ENCODE measurements around the gene HYLS1.
"Not testable (repeated sequence)": the region's sequence is repeated elsewhere in the genome, so short reads cannot be mapped to it uniquely, and the experiment has no call there.

HYLS1 gene

GRCh38 chr11:125902927-125903710 lies 15.7 kb downstream of the HYLS1 start, which contains the start of gene PUS3:
PUS3 (minus strand) TSS chr11:125903206; CDS start chr11:125896284, 6,922 bp downstream.
- peak; percentile 79 to 80 (median 79) for DNase-seq (ENCODE audit: low read depth in 3 of 3)

GRCh38 chr11:125903711-125904659 lies 16.5 kb downstream of the HYLS1 start, which contains the start of gene DDX25:
DDX25 (plus strand) TSS chr11:125904508; CDS start chr11:125904518, 10 bp downstream.
- DNase-seq (ENCODE audit: low read depth in 3 of 3): no peak

GRCh38 chr11:125904678-125905077 lies 17.2 kb downstream of the HYLS1 start:
- no peak for DNase-seq (ENCODE audit: low read depth in 3 of 3)

GRCh38 chr11:125910226-125910849 lies 22.9 kb downstream of the HYLS1 start:
- DNase-seq (ENCODE audit: low read depth in 3 of 3): no peak

- DNase-seq (ENCODE audit: low read depth in 3 of 3): not testable (repeated sequence)
Measured at GRCh38 chr11:125914601-125915000, 27.1 kb downstream of the HYLS1 start.

- DNase-seq (ENCODE audit: low read depth in 3 of 3): no peak
Measured at GRCh38 chr11:125916683-125917347, 29.3 kb downstream of the HYLS1 start.

GRCh38 chr11:125918140-125918840 lies 30.8 kb downstream of the HYLS1 start:
- no peak for DNase-seq (ENCODE audit: low read depth in 3 of 3)

- no peak for DNase-seq (ENCODE audit: low read depth in 3 of 3)
Measured at GRCh38 chr11:125921042-125921441, 33.6 kb downstream of the HYLS1 start.

- DNase-seq (ENCODE audit: low read depth in 3 of 3): no peak
Measured at GRCh38 chr11:125922156-125922555, 34.7 kb downstream of the HYLS1 start.

- DNase-seq (ENCODE audit: low read depth in 3 of 3): peak in 2 of 3 donors; percentile 32 to 48
Measured at GRCh38 chr11:125923012-125923579, 35.6 kb downstream of the HYLS1 start.

- no peak for DNase-seq (ENCODE audit: low read depth in 3 of 3)
Measured at GRCh38 chr11:125923633-125924032, 36.2 kb downstream of the HYLS1 start.

GRCh38 chr11:125924384-125925007 lies 37.0 kb downstream of the HYLS1 start:
- DNase-seq (ENCODE audit: low read depth in 3 of 3): no peak

GRCh38 chr11:125925247-125925740 lies 37.8 kb downstream of the HYLS1 start:
- DNase-seq (ENCODE audit: low read depth in 3 of 3): no peak

- DNase-seq (ENCODE audit: low read depth in 3 of 3): no peak
Measured at GRCh38 chr11:125925804-125926203, 38.3 kb downstream of the HYLS1 start.

- no peak for DNase-seq (ENCODE audit: low read depth in 3 of 3)
Measured at GRCh38 chr11:125926682-125927081, 39.2 kb downstream of the HYLS1 start.

- no peak for DNase-seq (ENCODE audit: low read depth in 3 of 3)
Measured at GRCh38 chr11:125929445-125930075, 42.1 kb downstream of the HYLS1 start.

- no peak for DNase-seq (ENCODE audit: low read depth in 3 of 3)
Measured at GRCh38 chr11:125930076-125930450, 42.6 kb downstream of the HYLS1 start.

GRCh38 chr11:125931116-125931515 lies 43.6 kb downstream of the HYLS1 start:
- DNase-seq (ENCODE audit: low read depth in 3 of 3): no peak

- DNase-seq (ENCODE audit: low read depth in 3 of 3): no peak
Measured at GRCh38 chr11:125931668-125932067, 44.2 kb downstream of the HYLS1 start.

All from stimulated activated CD4-positive, alpha-beta T cell treated with anti-CD3 and anti-CD28 coated beads, TNF-alpha, amount 100 ng/mL, for 48 hours (primary cell).